Measurements from ENCODE around the gene SMARCC1. TPM values are rescaled to one million over a fixed set of nuclear protein-coding genes. Genes with fewer than 3 reads are reported as not detected.
"Not testable (repeated sequence)": the region's sequence is repeated elsewhere in the genome, so short reads cannot be mapped to it uniquely, and the experiment has no call there.

The SMARCC1 gene
- total RNA-seq, result 100 to 1,000 TPM in 1 of 2 experiments, 10 to 100 TPM in 1; 96.4 to 109 TPM

- Mint-ChIP-seq H3K36me3 (ENCODE audit: low read depth) (peaks cover 8% of the 10 kb centered on the region), H3K4me1 (peaks cover 24% of the 10 kb centered on the region), H3K27ac (peak within 1 kb of the TSS; percentile 98), H3K4me3 (peak within 1 kb of the TSS; percentile 89), H3K9me3 (no peaks in the 10 kb centered on the region), H3K27me3 (no peaks in the 10 kb centered on the region)
- POLR2A ChIA-PET, result no interaction called here
- CTCF ChIA-PET, result interaction anchor here (0.9 to 1.5 kb wide), 2 partner anchors 10 to 11 kb away, joined by 4 read pairs; no protein-coding TSS in a partner anchor
- peak; percentile 98 for DNase-seq
Observed at GRCh38 chr3:47781685-47782445, at the start of gene SMARCC1. SMARCC1 (minus strand) TSS chr3:47781893; CDS start chr3:47781797, 96 bp downstream.

GRCh38 chr3:47829482-47829881 is 47.8 kb upstream of the SMARCC1 start:
- ChIA-PET CTCF (interaction anchor here (1.7 kb wide), 1 partner anchor 8 kb away, joined by 4 read pairs; no protein-coding TSS in a partner anchor), POLR2A (interaction anchor here (0.8 kb wide), 1 partner anchor 164 kb away, joined by 3 read pairs; no protein-coding TSS in a partner anchor)
- not testable (repeated sequence) for H3K9me3 Mint-ChIP-seq, H3K27me3 Mint-ChIP-seq, H3K4me3 Mint-ChIP-seq
- DNase-seq, result peak; percentile 31
- Mint-ChIP-seq H3K36me3 (ENCODE audit: low read depth) (peaks cover 55% of the 10 kb centered on the region), H3K4me1 (peaks cover 36% of the 10 kb centered on the region), H3K27ac (peak overlapping the region; percentile 79)

- peaks cover 38% of the 10 kb centered on the region for H3K36me3 Mint-ChIP-seq (ENCODE audit: low read depth)
- H3K27ac Mint-ChIP-seq, result peak overlapping the region; percentile 90
- H3K27me3 Mint-ChIP-seq, result no peaks in the 10 kb centered on the region
Observed at GRCh38 chr3:47825590-47825989, 43.9 kb upstream of the SMARCC1 start.

GRCh38 chr3:47824541-47825473 is 43.1 kb upstream of the SMARCC1 start:
- H3K4me1 Mint-ChIP-seq, result peaks cover 35% of the 10 kb centered on the region
- POLR2A ChIA-PET, result interaction anchor here (0.5 kb wide), 1 partner anchor 260 kb away, joined by 5 read pairs; no protein-coding TSS in a partner anchor
- peak; percentile 74 for DNase-seq

More at GRCh38 chr3:47825590-47825989, 43.9 kb upstream of the SMARCC1 start:
- no peak for DNase-seq
- peak overlapping the region; percentile 89 for H3K4me3 Mint-ChIP-seq
- H3K4me1 Mint-ChIP-seq, result peaks cover 35% of the 10 kb centered on the region
- ChIA-PET POLR2A (interaction anchor here (0.5 kb wide), 1 partner anchor 259 kb away, joined by 5 read pairs; no protein-coding TSS in a partner anchor), CTCF (interaction anchor here (0.6 to 5.3 kb wide), 23 partner anchors 8 to 357 kb away, joined by 3 to 31 read pairs (median 4); no protein-coding TSS in a partner anchor)
- peaks cover 4% of the 10 kb centered on the region for H3K9me3 Mint-ChIP-seq

GRCh38 chr3:47817609-47818008 is 35.9 kb upstream of the SMARCC1 start:
- ChIA-PET POLR2A (no interaction called here), CTCF (interaction anchor here (1.1 to 3.7 kb wide), 3 partner anchors 7 to 173 kb away, joined by 3 to 19 read pairs (median 4); no protein-coding TSS in a partner anchor)
- Mint-ChIP-seq H3K27ac (no peak overlapping the region), H3K27me3 (no peaks in the 10 kb centered on the region), H3K4me3 (no peak overlapping the region), H3K9me3 (peaks cover 4% of the 10 kb centered on the region), H3K4me1 (no peaks in the 10 kb centered on the region), H3K36me3 (ENCODE audit: low read depth) (peaks cover 14% of the 10 kb centered on the region)
- DNase-seq, result no peak

More at GRCh38 chr3:47824541-47825473, 43.1 kb upstream of the SMARCC1 start:
- H3K9me3 Mint-ChIP-seq, result peaks cover 4% of the 10 kb centered on the region
- H3K27me3 Mint-ChIP-seq, result no peaks in the 10 kb centered on the region
- peaks cover 36% of the 10 kb centered on the region for H3K36me3 Mint-ChIP-seq (ENCODE audit: low read depth)
- peak overlapping the region; percentile 90 for H3K27ac Mint-ChIP-seq
- peak overlapping the region; percentile 89 for H3K4me3 Mint-ChIP-seq
- CTCF ChIA-PET, result interaction anchor here (0.5 to 5.3 kb wide), 29 partner anchors 9 to 358 kb away, joined by 3 to 31 read pairs (median 4); no protein-coding TSS in a partner anchor

GRCh38 chr3:47813551-47814177 is 32.0 kb upstream of the SMARCC1 start:
- Mint-ChIP-seq H3K27ac (no peak overlapping the region), H3K27me3 (no peaks in the 10 kb centered on the region), H3K36me3 (ENCODE audit: low read depth) (peaks cover 23% of the 10 kb centered on the region), H3K4me3 (no peak overlapping the region), H3K9me3 (no peaks in the 10 kb centered on the region), H3K4me1 (no peaks in the 10 kb centered on the region)
- no peak for DNase-seq
- CTCF ChIA-PET, result interaction anchor here (0.6 to 0.9 kb wide), 4 partner anchors 11 to 306 kb away, joined by 3 to 4 read pairs (median 3); no protein-coding TSS in a partner anchor
- POLR2A ChIA-PET, result no interaction called here

- Mint-ChIP-seq H3K36me3 (ENCODE audit: low read depth) (peaks cover 4% of the 10 kb centered on the region), H3K4me3 (peak overlapping the region; percentile 95), H3K27ac (peak overlapping the region; percentile 1), H3K4me1 (peaks cover 29% of the 10 kb centered on the region), H3K9me3 (no peaks in the 10 kb centered on the region), H3K27me3 (no peaks in the 10 kb centered on the region)
- ChIA-PET CTCF (interaction anchor here (0.7 to 1.9 kb wide), 3 partner anchors 9 to 20 kb away, joined by 3 to 9 read pairs (median 4); no protein-coding TSS in a partner anchor), POLR2A (no interaction called here)
- no peak for DNase-seq
Observed at GRCh38 chr3:47804577-47804976, 22.9 kb upstream of the SMARCC1 start.

GRCh38 chr3:47803480-47804025 is 21.9 kb upstream of the SMARCC1 start:
- no peak for DNase-seq
- Mint-ChIP-seq H3K4me3 (peak overlapping the region; percentile 95), H3K36me3 (ENCODE audit: low read depth) (peaks cover 4% of the 10 kb centered on the region), H3K27me3 (no peaks in the 10 kb centered on the region), H3K9me3 (no peaks in the 10 kb centered on the region), H3K4me1 (peaks cover 29% of the 10 kb centered on the region), H3K27ac (peak overlapping the region; percentile 94)
- POLR2A ChIA-PET, result no interaction called here
- CTCF ChIA-PET, result interaction anchor here (1.9 kb wide), 1 partner anchor 21 kb away, joined by 9 read pairs; no protein-coding TSS in a partner anchor

GRCh38 chr3:47802734-47803479 is 21.2 kb upstream of the SMARCC1 start, which contains the start of gene DHX30:
DHX30 (plus strand) TSS chr3:47803138; CDS start chr3:47810684, 7,546 bp downstream.
- Mint-ChIP-seq H3K4me3 (peak within 1 kb of the TSS; percentile 95), H3K4me1 (peaks cover 29% of the 10 kb centered on the region), H3K36me3 (ENCODE audit: low read depth) (peaks cover 4% of the 10 kb centered on the region), H3K27me3 (no peaks in the 10 kb centered on the region), H3K27ac (peak within 1 kb of the TSS; percentile 94), H3K9me3 (no peaks in the 10 kb centered on the region)
- DNase-seq, result peak; percentile 85
- ChIA-PET POLR2A (interaction anchor here (0.6 kb wide), 1 partner anchor 94 kb away, joined by 3 read pairs; no protein-coding TSS in a partner anchor), CTCF (interaction anchor here (0.8 to 1.9 kb wide), 3 partner anchors 20 to 281 kb away, joined by 3 to 8 read pairs (median 3); no protein-coding TSS in a partner anchor)

- ChIA-PET CTCF (interaction anchor here (1.0 to 1.7 kb wide), 3 partner anchors 10 to 24 kb away, joined by 4 to 5 read pairs (median 4); no protein-coding TSS in a partner anchor), POLR2A (no interaction called here)
- H3K27ac Mint-ChIP-seq, result no peak overlapping the region
Observed at GRCh38 chr3:47799733-47800132, 18.0 kb upstream of the SMARCC1 start.

GRCh38 chr3:47794544-47794943 is 12.9 kb upstream of the SMARCC1 start:
- H3K4me3 Mint-ChIP-seq, result no peak overlapping the region
- peaks cover 2% of the 10 kb centered on the region for H3K9me3 Mint-ChIP-seq
- no peaks in the 10 kb centered on the region for H3K27me3 Mint-ChIP-seq
- no peak overlapping the region for H3K27ac Mint-ChIP-seq
- H3K36me3 Mint-ChIP-seq (ENCODE audit: low read depth), result no peaks in the 10 kb centered on the region
- DNase-seq, result no peak
- H3K4me1 Mint-ChIP-seq, result no peaks in the 10 kb centered on the region
- ChIA-PET CTCF (no interaction called here), POLR2A (interaction anchor here (0.7 kb wide), 1 partner anchor 110 kb away, joined by 18 read pairs; no protein-coding TSS in a partner anchor)

More at GRCh38 chr3:47799733-47800132, 18.0 kb upstream of the SMARCC1 start:
- H3K9me3 Mint-ChIP-seq, result no peaks in the 10 kb centered on the region
- peaks cover 26% of the 10 kb centered on the region for H3K4me1 Mint-ChIP-seq
- DNase-seq, result no peak
- no peaks in the 10 kb centered on the region for H3K36me3 Mint-ChIP-seq (ENCODE audit: low read depth)
- H3K27me3 Mint-ChIP-seq, result no peaks in the 10 kb centered on the region
- H3K4me3 Mint-ChIP-seq, result no peak overlapping the region
